ENCODE measurements around the gene RIMBP2.
"Not testable (repeated sequence)": the region's sequence is repeated elsewhere in the genome, so short reads cannot be mapped to it uniquely, and the experiment has no call there.

The RIMBP2 gene

DNA sequence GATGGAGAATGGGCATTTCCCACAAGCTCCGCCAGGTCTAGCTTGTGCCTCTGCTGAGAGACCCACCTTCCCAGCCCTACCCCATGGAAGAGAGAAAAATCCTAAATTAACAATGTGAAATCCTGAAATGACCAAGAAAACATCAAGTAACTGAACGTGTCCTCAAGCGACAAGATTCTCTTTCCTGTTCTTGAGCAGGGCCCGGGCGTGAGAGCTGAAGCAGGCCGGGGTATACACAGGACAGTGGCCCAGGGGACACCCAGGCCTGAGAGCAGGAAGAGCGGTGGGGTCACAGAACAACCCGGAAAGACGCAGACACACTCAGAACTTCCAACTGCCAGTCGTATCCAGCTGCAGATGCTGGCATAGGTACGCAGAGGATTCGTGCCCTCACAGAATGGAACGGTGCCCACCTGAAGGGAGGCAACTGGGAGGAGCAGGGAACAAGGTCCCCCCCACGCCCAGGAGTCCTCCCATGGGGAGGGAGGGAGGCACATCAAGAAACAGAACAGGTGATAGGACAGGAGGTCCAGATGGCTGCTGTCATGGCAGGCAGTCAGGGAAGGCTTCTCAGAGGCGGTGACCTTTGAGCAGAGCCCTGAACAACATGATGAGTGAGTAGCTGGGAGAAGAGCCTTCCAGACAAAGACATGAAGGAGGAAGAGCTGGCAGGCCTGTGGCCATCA is 9.1 kb downstream of the RIMBP2 start:
- DNase-seq (ENCODE audit: low spot score) = no peak

DNA sequence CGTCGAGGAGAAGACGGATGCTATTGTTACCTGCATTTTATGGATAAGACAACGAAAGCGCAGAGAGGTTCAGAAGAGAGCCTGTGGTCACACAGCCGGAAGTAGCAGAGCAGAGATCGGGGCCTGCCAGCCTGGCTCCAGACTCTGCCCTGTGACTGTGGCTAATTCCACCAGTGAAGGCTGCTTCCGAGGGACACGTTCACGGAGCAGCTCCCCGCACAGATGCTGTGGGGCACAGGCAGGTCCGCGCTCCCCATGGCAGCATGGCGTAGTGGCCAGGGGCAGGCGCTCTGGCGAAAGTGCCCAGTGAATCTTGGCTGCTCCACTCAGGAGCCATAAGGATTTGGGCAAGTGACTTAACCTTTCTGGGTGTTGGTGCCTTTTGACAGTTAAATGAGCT is 9.8 kb downstream of the RIMBP2 start:
- no peak for DNase-seq (ENCODE audit: low spot score)

DNA sequence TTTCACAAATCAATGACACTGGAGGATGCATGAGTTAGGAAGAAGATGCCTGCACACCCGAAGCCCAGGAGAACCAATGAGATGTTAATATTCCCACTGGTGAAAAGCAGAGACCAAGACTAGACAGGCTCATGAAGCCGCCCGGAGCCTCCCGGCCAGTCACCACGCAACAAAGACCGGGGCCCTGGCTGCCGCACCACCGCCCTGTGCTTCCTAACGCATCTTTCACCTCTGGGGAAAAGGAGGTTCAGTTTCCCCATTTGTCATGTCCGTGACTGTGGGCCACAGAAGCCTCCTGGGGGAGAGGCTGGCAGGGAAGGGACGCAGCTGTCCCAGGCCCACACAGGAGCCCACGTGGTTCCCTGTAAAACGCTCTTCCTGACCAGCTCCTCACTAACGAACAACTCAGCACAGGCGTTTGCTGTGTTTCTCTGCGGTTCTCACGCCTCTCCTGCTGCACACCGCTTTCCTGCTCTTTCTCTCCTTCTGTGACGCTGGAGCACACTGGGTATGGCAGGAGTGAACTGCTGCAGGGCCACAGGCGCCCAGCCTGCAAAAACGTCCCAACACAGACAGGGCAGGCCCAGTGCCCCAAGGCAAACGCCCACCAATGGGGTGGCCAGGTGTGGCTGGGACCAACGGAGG is 10.8 kb downstream of the RIMBP2 start:
- DNase-seq (ENCODE audit: low spot score) = no peak

DNA sequence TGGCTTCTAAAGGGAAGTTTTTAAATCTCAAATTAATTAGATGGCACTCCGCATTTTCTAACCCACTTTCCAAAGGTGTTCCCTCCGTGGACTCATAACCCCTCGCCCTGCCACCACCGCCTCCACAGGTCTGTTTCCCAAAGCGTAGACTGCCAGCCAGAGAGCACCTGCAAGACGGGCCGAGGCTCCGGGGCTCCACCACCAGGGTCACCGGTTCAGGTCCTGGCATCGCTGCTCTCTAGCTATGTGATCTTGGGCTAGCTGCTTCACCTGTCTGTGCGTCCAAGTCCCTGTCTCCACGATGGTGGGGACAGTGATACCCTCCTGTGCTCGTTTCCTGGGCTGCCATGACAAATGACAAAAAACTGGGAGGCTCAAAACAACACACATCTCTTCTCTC is 11.5 kb downstream of the RIMBP2 start:
- no peak for DNase-seq (ENCODE audit: low spot score)

DNA sequence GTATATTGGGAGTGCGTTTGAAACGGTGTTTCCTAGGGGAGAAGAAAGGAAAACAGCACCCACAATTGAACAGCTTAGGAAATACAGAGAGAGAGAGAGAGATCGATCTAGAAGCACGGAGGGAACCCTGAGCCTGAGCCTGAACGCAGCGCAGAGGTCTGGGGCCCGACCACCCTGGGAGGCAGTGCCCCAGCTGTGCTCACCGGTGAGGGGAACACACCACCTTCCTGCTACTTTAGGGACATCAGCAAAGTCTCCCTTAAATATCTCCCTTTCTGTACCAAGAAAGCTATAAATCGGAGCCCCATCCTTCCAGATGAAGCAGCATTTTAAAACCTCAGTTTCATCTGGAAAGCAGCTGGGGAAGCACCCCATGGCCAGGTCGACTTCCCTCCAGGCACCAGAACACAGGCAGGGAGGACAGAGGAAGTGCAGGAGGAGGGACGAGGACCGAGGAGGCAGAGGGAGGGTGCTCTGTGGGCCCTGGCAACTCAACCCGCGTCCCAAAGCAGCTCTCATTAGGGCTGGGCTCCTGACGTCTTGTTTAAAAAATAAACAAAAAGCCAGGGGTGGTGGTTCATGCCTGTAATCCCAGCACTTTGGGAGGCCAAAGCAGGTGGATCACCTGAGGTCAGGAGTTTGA is 12.2 kb downstream of the RIMBP2 start:
- DNase-seq (ENCODE audit: low spot score) = no peak

DNA sequence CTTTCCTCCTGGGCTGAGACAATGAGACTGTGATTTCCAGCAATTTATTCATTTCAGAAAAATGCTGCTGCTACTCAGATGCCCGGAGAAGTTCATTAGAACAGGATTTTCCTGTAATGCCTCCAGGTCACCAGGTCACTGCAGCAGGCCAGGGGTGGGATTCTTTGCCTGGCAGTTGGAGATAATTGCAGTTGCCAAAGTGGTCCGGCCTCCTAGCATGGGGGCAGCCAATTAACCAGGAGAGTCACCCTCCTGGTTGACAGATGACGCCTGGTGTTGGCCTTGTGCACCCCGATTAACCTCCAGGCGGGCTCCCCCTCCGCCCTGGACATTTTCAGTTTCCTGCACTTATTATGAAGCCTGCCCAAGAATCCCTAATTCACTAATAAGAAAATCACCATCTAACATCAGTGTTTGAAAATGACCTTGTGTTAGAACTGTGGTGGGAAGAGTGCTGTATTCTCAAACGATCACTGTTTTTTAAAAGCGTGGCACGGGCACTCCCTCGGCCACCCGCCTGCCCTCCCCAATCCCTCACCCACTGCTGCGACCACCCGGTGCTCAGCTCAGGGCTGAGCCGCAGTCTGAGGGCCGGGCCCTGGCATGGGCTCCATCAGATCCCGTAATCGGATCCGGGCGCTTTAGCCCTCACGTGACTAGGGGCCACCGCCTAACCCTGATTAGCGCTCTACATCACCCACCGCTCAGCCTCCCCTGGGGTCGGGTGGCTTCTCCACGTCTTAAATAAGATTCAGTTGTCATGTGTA is 12.9 kb downstream of the RIMBP2 start:
- no peak for DNase-seq (ENCODE audit: low spot score)

DNA sequence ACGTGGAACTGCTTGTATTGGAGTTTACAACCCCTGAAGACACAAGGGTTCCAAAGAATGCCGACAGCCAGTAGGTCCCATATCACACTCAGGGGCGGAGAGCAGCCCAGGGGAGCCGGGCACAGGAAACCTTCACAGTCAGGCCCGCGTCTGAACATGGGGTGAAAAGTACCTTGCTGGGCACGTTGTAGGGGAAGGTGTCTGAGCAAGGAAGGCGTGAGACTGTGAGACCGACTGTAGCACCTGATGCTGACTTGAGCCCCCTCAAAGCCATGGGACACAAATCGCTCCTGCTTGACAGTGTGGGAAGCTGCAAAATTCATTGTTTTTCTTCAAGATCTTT is 14.7 kb downstream of the RIMBP2 start:
- DNase-seq (ENCODE audit: low spot score) = no peak

DNA sequence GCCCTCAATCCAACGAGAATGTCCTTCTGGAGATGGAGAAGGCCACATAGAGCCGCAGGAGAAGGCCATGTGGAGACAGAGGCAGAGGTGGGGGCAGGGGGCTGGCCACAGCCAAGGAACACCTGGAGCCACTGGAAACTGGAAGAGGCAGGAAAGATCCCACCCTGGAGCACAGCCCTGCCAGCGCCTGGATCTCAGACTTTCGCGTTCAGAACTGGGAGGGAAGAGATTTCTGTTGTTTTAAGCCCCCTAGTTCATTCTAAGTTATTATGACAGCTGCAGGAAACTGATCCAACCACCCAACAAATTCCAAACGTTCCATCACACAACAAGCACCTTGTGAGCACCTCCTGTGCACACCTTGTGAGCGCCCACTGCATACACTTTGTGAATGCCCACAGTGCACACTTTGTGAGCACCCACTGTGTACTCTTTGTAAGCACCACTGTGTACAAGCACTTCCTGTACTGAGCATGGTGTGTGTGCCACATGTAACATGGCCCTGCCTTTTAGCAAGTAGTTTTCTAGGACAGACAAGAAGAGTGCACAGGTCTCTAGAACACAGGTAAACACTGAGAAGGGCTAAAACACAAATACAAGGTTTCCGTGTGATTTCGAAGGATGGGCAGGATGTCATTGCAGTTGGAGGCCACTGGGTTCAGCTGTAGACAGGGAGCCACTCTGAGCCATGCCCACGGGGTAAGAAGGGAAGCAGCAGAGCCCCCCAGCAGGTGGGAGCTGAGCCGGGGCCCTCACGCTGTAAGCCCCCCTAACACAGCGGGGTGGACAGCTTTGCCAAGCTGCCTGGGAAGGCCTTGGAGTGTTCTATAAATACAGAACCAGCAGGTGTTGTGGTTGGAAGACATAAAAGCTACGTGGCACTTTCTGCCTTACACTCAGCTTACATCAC is 15.4 kb downstream of the RIMBP2 start:
- no peak for DNase-seq (ENCODE audit: low spot score)

DNA sequence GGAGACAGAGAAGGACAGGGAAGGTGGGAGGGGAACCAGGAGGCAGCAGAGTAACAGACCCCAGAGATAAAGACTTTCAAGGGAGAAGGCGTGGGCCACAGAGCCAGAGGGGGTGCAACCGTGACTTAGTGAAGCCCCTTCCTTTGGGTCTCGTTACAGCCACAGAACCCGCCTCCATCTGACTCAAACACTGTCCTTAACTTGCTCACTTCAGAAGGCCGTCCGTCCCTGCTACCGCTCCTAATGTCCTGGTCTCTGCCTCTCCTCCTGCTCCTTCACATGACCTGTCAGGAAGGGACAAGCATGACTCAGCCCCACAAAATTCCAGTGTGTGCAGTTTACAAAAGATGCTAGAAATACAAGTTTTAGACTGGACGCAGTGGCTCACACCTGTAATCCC is 18.0 kb downstream of the RIMBP2 start:
- DNase-seq (ENCODE audit: low spot score) = no peak

DNA sequence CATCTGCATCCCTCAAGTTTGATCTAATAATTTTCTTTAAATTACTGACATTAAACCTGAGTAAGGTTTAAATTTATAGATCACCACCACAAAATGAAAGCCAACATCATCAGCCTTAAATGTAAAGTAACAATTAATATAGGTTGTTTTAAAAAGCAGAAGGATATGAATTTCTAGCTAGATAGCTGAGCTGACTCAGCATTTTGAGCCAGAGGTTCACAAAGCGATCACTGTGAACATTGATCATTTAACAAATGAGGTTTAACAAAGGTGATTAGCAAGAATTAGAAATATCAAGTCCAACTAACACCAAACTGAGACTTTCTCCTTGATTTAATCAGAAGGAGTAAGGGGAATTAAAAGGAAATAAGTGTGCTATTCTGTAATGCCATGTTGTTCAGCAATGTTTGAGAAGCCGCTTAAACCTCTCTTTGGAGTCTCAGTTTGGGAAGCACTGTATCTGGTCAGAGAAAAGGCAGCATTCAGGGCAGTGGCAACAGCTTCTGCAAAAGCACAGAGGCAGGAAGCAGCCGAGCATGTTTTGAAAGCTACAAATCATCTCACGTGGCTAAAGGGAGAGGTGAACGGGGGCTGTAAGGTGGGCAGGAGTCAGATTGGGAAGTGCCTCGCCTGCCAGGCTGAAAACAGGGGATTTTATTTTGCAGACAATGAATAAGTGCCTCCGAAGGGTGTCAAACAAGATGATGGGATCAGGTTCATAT is 19.6 kb downstream of the RIMBP2 start:
- DNase-seq (ENCODE audit: low spot score) = no peak

DNA sequence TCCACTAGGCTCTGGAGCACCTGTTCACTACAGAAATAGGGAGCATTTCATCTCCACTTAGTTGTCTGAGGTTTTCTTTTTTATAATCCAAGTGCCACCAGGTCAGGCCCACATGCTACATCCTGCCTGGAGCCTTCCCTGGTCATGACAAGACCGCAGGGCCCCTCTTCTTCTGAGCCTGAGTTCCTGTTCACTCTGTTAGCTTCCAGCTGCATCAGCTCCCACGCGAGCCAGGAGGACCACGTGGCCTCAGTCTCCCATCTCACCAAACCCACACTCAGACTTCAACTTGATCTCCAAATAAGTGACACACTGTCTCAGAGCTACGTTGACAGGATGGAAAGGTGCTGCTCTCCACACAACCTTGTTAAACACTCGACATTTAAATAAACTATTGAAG is 21.0 kb downstream of the RIMBP2 start:
- DNase-seq (ENCODE audit: low spot score) = no peak

DNA sequence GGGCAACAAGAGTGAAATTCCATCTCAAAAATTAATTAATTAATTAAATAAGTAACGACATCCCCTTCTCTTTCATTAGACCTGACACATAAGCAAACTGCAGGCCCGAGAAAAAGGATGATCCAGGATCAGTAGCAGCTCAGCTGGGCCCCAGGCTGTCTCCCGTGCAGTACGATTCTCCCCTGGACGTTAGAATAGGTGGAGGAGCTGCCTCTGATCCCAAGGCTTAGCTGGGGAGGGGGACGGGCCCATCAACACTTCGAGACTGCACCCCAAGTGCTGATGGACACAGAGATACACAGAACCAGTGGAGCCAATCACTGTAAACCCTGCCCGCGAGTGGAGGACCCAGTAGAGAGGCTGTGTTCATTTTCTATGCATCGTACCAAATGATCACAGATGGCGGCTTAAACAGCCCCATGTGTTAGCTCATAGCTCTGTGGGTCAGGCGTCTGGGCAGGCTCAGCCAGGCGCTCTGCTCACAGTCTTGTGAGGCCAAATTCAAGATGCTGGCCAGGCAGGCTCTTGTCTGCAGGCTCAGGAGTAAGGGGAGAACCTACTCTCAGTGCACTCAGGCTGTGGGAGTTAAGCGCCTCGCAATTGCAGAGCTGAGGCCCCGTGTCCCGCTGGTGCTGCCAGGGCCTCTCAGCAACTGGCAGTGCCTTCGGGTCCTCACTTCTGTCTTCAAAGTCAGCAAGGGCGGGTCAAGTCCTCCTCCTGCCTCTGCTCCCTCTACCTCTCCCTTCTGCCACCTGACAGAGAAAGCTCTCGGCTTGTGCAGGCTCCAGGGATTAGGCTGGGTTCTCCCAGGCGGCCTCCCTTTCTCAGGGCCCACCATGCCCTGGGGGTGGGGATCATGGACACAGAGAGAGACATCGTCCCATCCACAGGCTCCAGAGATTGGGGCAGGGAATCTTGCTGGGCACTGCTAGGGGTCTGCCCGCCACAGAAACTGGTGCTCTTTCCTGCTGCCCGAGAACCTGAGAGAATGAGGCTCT is 26.4 kb downstream of the RIMBP2 start:
- DNase-seq (ENCODE audit: low spot score) = no peak

DNA sequence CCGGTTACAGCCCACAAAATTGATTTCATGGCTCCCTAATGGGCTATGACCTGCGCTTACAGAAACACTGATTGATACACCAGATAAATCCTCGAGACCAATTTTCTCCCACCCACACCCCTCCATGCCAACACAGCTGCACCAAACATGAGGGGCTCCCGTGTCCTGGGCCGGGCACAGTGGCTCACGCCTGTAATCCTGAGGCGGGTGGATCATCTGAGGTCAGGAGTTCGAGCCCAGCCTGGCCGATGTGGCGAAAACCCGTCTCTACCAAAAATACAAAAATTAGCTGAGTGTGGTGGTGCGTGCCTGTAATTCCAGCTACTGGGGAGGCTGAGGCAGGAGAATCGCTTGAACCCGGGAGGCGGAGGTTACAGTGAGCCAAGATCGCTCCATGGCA is 27.1 kb downstream of the RIMBP2 start:
- DNase-seq (ENCODE audit: low spot score) = not testable (repeated sequence)

DNA sequence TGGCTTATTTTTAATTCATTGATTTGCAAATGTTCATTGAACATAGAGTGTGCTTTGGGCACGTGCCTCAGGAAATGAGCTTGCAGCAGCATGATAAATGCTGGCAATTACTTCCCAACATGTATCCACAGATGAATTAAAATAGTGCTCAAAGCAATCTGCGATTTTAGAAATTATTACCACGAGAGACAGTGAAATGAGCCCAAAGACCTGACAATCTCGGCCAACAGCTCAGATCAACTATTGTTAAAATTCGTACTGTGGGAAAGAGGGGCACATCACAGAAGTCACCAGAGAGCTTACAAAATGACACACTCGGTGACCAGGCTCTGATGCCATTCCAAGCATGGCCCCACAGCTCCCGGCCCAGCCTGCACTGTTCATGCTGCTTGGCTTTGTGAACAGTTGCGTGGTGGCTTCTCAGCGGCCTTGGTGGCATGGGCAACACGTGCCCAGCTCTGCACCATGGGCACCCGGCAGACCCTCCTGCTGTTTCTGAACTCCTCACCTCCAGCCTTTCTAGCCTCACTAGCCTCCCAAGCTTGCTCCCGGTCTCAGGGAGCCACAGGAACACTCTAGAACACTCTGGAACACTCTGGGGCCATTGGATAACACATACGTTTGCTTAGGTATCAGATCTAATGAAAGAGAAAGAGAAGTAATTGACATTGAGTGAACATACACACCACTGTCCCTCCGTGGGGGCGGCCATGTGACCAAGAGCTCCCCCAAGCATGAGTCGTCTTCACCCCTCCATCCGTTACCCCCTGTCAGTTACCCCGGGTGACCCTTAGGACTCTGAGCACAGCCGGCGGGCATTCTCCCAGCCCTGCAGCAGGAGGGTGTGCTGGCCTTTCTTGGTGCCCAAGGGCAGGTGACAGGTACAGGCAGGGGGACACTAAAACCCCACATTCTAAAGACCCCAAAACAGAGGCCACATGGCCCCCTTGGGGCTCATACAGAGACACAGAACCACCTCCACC is 28.0 kb downstream of the RIMBP2 start:
- no peak for DNase-seq (ENCODE audit: low spot score)

DNA sequence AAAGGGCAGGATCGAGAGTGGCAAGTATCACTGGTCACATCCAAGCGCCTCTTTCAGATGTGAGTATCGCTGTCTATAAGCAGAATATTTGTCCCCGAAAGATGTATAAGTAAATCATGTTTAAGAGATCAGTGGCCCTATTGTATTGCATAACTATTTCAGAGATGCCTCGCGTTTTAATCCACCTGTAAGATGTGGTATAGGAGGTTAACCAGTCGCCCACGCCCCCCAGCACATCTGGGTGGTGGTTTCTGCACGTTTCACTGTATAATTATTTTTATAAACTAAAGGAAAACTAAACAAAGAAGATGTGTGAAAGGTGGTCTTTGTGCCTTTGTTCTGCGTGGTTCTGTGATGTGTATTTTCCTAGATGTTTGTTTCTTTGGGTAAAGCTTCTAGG is 28.9 kb downstream of the RIMBP2 start:
- no peak for DNase-seq (ENCODE audit: low spot score)

DNA sequence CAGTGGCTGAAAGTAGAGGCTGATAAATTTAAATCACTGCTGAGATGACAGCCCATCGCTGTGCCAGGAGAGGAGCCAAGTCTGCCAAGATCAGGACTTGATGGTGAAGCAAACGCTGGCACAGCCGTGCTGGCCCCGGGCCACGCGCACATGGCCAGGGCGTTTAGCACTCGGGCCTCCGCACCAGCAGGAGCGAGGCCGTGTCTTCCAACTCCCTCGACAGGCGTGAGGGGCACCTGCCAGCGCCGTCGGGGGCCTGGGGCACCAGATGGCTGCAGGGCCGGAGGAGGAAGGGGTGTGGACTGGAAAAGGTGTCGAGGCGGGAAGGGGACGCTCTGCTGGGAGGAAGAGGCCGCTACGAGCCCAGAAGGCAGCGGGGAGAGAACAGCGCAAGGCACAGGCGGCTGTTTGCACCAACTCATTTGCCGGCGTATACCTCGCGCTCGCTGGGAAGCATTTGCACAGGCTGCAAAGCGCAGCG is 29.5 kb downstream of the RIMBP2 start:
- no peak for DNase-seq (ENCODE audit: low spot score)

DNA sequence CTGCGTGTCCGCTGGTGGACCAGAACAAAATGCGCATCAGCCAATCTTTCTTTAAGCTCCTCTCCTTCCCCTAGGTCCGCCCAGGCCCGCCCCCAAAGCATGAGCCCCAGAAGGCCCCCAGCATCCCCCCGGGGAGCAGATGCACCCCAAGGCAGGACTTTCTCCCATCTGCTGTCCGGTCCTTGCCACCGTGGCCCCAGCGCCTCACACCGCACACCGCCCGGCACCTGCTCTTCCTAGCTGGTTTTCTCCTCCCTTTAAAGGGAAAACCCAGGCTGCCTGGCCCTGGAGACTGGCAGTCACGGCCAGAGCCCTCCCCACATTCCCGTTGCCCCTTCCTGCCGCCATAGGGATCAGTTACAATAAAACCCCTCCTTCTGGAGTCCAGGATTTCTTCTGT is 30.2 kb downstream of the RIMBP2 start:
- no peak for DNase-seq (ENCODE audit: low spot score)

DNA sequence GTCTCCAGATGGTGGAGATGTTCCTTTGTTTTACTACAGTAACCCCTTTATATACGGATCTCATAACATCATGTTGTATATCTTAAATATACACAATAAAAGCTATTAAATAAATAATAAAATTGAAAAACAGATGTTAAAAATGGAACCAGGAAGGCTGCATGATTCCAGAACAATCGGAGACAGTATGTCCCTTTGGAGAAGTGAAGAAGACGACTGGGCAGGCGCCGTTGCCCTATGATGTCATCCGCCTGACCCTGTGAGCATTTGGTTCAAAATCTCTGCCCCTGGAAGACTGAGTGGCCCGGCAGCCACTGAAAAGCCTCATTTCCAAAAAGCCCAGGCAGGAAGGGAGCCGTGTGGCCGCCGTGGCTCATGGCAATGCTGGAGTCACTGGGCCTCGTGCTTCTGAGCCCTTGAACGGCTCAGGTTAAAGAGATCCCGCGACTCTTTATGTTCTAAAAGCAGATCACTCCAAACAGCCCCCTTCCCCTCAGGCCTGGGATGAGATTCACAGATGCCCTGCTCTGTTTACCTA is 30.8 kb downstream of the RIMBP2 start:
- DNase-seq (ENCODE audit: low spot score) = no peak

All from GM03348 (cell line).